ENCODE measurements around the gene GALNT3.

GALNT3 gene

GRCh38 chr2:165793779-165794535 is at the start of gene GALNT3:
TSS of gene GALNT3 (minus strand) at chr2:165794247. CDS start at chr2:165770700, 23,547 bp downstream.
- no peak for DNase-seq (ENCODE audit: low read depth)

DNA sequence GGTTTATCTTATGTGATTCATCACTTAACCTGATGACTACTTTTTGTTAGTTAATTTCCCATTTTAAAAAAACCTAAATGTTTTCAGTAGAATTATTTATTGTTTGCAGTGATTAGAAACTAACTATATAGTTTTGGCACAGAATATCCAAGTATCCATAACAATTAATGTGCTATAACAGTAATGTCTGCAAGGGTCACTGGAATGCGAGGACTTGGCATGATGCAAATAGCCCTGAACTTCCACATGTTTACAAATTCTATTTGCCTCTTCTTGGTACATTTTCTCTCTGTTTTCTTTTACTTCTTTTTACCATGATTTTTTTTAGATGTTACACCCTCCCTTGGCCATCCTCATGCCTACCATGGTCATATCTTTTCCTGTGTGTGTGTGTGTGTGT is 49.3 kb upstream of the GALNT3 start:
- no peak for DNase-seq (ENCODE audit: low read depth)

DNA sequence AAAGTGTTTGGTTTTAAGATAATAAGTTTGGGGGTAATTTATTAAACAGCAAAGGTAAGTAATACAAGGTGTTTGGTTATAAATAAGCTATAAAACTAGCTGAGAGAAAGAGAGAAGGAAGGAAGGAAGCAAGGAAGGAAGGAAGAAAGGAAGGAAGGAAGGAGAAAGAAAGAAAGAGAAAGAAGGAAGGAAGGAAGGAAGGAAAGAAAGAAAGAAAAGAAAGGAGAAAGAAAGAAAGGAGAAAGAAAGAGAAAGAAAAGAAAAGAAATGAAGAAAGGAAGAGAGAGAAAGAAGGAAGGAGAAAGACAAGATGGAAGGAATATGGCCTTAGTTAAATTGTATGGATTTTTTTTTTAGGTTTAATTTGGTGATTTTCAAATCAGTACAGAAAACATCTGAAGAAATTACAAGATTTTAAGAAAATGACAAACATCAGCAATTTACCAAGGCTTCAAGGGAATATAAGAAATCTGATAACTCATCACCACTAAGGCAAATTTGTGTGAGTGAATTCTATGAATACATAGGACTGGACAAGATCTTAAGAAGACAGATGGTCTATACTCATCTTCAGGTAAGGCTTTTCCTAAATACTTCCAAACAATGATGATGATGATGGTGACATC is 46.4 kb upstream of the GALNT3 start:
- DNase-seq (ENCODE audit: low read depth) = no peak

DNA sequence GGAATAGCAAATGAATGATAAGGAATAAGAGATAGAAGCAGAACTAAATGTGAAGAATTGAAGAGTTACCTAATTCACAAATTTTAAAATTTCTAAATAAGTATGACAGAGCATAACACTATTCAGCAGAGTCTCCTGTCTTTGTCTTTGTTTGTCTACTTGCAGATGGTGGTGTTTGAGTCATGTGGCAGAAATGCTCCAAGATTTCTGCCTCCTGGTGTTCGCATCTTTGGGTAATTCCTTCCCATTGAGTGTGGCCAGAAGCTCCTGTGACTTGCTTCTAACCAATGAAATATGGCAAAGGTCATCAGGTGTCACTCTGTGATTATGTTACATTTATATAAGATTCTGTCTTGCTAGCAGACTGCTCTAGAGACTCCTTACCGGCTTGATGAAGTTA is 45.6 kb upstream of the GALNT3 start:
- no peak for DNase-seq (ENCODE audit: low read depth)

DNA sequence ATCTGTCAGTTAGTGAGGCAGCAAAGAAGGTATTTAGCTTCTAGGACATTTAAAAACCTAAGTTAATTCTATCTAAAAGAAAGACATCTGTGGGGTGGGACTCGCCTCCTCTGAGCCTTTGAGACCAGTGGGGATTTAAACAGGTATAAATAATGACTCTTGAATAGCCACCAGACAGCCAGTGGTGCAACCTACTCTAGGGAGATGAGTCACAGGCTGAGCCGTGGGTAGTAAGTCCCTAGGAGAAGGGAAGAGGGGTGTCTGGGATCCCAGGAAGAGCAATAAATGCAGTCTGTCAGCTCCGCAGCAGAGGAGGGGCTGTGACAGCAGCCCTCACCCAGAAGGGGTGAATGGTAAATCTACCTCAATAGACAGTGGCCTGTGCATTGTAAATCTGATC is 43.1 kb upstream of the GALNT3 start:
- DNase-seq (ENCODE audit: low read depth) = no peak

DNA sequence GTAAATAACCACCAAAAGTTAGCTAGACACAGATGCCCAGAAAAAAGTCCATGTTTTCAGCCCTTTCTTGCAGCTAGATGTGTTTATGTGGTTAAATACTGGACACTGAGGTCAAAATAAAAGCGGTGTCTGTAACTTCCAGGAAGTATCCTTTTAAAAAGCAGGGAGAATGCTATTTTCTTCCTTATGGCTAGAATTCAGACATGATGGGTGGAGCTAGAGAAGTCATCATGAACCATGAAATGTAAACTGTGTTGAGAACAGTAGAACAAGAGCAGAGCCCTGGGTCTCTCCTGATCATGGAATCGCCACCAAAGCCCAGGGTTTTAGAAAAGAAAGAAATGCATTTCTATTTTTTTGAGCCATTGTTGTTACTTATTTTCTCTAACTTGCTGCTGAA is 41.3 kb upstream of the GALNT3 start:
- no peak for DNase-seq (ENCODE audit: low read depth)

DNA sequence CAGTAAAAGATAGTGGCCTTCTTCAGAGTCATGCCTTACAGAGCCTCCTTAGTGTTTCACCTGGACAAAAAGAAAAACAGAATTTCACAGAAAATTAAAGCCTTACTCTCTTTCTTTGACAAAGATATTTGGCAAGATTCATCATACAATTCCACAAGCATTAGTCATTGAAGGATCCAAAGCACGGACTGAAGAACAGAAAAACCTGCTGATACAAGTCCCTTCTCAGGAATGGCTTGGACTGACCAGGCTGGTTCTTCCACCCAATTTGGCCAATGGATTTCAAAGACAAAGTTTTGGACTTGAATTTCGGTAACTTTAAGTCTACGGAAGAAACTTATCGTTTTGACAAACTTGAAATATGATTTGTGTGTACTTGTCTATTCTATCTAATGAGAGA is 39.1 kb upstream of the GALNT3 start:
- DNase-seq (ENCODE audit: low read depth) = no peak

GRCh38 chr2:165827921-165828276 is 33.9 kb upstream of the GALNT3 start:
- DNase-seq (ENCODE audit: low read depth) = no peak

DNA sequence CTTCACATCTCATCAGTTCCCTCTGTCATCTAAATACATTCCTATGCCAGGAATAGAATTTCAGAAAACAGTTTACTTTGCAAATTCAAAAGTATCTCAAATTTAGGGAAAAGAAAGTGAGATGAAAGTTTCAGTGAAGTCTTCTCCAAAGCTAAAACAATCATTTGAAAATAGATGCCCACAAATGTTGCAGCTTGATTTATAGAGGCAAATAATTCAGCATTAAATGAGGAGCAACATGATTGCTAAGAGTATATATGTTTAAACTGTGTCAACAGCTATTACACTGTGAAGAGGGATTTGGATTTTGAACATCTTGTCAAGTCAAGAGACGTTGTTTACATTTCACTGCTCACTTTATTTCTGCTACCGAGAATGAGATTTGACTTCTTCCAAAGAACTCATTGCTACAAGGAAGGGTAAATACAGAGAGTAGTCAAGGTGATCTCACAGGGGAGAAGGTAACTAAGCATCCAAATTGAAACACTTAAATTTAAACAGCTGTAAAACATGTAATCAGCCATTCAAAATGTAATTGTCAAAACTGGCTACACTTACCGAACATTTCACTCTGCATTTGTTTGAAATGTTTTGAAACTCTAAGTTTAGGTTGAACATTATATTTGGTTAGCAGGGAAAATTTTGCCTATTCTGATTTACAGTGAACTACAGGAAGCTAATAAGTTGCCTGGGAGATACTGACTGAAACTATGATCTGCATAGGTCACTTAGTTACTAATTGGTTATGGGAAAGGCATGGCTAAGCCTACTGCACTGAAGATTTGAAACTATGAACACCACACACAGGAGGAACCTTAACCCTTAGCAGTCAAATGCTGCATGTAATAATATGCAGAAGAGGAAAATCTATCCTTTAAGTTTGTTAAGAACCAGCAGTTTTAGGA is 33.2 kb upstream of the GALNT3 start:
- DNase-seq (ENCODE audit: low read depth) = no peak

- DNase-seq (ENCODE audit: low read depth) = no peak
These were observed 31.0 kb upstream of the GALNT3 start for GRCh38 chr2:165825041-165825440.

GRCh38 chr2:165820296-165820695 is 26.2 kb upstream of the GALNT3 start:
- DNase-seq (ENCODE audit: low read depth) = no peak

DNA sequence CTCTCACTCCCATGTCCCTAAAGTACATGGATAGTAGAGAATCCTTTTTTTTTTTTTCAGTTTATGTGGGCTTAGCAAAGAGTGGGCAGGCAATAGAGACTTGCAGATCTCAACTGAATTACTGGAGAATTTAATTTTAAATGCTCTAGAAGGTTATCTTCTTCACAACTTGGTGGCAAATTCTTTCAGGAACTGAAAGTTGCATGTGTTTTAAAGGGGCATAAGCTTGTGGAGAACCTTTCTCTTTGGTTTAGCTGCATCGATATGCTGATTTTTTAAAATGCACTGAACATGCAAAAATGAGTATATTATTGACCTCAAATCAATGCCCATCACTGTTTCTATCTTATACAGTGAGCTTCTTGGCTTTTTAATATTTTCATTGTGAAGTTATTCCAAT is 24.9 kb upstream of the GALNT3 start:
- no peak for DNase-seq (ENCODE audit: low read depth)

DNA sequence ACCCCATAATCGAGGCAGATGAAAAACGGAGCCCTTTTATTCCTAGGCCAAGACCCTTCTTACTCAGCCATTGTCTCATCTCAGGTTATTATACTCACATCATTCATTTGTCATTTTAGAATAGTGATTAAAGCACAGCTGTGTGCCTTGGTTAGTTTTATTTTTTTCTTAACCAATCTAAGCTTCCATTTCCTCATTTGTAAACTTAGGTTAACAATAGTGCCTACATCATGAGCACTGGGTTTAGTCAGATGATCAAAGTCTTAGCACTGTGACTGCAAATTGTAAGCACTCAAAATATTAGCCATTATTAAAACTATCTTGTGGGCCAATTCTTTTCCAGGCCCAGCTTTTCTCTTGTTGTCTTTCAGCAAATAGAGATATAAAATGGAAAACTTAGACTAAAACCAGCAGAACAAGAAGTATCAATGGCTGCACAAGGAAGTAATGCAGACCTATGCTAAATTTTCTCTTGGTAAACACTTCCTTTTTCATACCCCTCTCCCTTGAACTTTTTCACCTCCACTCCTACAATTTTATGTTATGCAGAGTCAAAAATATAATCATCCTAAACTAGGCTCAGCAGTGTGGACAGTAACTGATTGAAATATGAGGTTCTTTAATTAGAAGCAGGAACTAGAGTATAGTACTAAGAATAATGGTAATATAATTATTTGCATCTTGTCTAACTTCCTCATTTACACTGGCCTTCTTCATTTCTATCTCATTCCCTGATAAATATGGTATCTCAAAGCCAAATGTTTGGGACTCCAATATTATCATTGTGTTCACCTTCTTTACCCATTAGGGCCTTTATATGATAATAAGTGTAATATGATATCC is 21.5 kb upstream of the GALNT3 start:
- DNase-seq (ENCODE audit: low read depth) = no peak

DNA sequence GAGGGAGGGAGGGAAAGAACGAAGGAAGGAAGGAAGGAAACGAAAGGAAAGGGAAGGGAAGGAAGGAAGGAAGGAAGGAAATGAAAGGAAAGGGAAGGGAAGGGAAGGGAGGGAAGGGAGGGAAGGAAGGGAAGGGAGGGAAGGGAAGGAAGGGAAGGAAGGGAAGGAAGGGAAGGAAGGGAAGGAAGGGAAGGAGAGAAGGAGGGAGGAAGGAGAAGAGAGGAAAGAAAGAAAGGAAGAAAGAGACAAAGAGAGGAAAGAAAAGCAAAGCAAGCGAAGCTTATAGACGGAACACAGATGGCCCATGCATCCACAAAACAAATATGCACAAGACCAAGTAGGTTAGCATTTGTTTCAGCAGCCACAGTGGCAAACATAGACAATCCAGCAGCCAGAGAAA is 20.4 kb upstream of the GALNT3 start:
- DNase-seq (ENCODE audit: low read depth) = no peak

- DNase-seq (ENCODE audit: low read depth) = no peak
These were observed 17.7 kb upstream of the GALNT3 start for GRCh38 chr2:165811592-165812370.

GRCh38 chr2:165810418-165810817 is 16.4 kb upstream of the GALNT3 start:
- no peak for DNase-seq (ENCODE audit: low read depth)

DNA sequence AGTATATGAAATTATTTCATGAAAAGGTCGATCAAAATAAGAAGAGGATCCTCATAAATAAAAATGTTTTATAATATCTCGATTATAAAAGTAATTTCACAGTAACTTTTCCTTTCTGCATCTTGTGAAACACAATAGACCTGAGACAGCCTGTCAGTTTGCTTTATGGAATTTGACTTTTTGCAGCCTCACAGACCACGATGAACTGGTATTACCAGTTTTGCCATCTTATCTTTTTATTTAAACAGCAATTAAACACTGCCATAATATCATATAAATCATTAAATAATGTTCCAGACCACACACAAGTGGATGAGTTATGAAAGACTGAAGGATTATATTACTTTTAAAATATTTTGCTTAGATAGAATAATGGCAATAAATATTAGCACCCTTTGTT is 10.7 kb upstream of the GALNT3 start:
- no peak for DNase-seq (ENCODE audit: low read depth)

DNA sequence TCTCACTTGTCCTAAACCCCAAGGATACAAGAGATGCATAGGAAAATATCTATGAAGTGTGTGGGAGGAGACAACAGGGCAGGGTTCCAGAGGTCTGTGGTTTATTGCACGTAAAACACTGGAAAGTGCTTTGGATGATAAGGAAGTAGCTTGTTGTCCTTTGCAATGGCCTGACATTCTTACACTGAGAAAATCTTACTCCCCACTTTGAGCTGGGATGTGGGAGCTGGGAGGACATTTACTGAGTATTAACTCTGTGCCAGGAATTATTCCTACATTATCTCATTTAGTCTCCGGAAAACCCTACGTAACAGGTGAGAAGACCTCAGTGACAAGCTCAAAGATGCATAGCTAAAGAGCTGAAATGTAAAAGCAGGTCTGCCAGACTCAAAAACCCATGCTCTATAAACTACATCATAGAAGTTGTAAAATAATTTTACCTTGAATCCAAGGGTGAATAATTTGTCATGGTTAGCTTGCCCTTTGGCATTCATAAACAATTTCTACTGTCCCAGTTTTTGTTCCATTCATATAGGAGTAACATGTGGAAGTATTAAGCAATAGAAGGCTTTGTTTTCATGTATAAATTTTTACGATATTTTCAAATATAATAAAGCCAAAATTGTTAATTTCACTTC is 9.2 kb upstream of the GALNT3 start:
- DNase-seq (ENCODE audit: low read depth) = no peak

GRCh38 chr2:165801176-165801575 is 7.1 kb upstream of the GALNT3 start:
- no peak for DNase-seq (ENCODE audit: low read depth)

GRCh38 chr2:165796819-165797530 is 2.9 kb upstream of the GALNT3 start:
- DNase-seq (ENCODE audit: low read depth) = no peak
